HepG2 (cell line): ENCODE measurements around the gene TM4SF18. TPM values are rescaled to one million over a fixed set of nuclear protein-coding genes. Genes with fewer than 3 reads are reported as not detected.

Experiments
- ARID4A ChIP-seq: sonication (generic); formaldehyde crosslinking; IDR thresholded peaks from 2 replicates; pipeline ENCODE4 v1.5.0; 2020; ENCODE audit warnings: mild to moderate bottlenecking, missing genetic modification reagents, borderline replicate concordance
- BCL6 ChIP-seq: IDR thresholded peaks from 2 replicates; pipeline ENCODE4 v1.6.1; 2016; ENCODE audit warnings: missing genetic modification reagents, missing compliant biosample characterization
- DNMT3B ChIP-seq: conservative IDR thresholded peaks from 2 replicates; pipeline ENCODE4 v1.6.1; 2016; ENCODE audit warnings: missing biosample characterization, control low read depth
- DRAP1 ChIP-seq: IDR thresholded peaks from 2 replicates; pipeline ENCODE4 v1.6.1; 2016; ENCODE audit warnings: missing genetic modification reagents, missing compliant biosample characterization
- FOXK1 ChIP-seq: sonication (generic); formaldehyde crosslinking; IDR thresholded peaks from 2 replicates; pipeline ENCODE4 v1.4.0; 2020; ENCODE audit warnings: low read depth, missing genetic modification reagents, borderline replicate concordance
- FOXP4 ChIP-seq: sonication (generic); formaldehyde crosslinking; IDR thresholded peaks from 2 replicates; pipeline ENCODE4 v1.4.0; 2020; ENCODE audit warnings: missing genetic modification reagents
- HNF4G ChIP-seq, 2 experiments: sonication (generic) in 1 of 2; formaldehyde crosslinking in 1 of 2; IDR thresholded peaks; 2 replicates each; pipeline versions ENCODE4 v1.4.0 to v1.6.1; 2011 to 2020; ENCODE audit warnings: borderline replicate concordance in 2 of 2, low read depth in 2 of 2, mild to moderate bottlenecking in 2 of 2, low read length in 1 of 2, missing genetic modification reagents in 1 of 2, moderate library complexity in 1 of 2
- KAT2B ChIP-seq: fragments of 150-350 bp; IDR thresholded peaks from 2 replicates; pipeline ENCODE4 v1.6.1; 2014; ENCODE audit warnings: low read depth, low read length, borderline replicate concordance
- MZF1 ChIP-seq: sonication (generic); formaldehyde crosslinking; IDR thresholded peaks from 2 replicates; pipeline ENCODE4 v1.8.1; 2023; ENCODE audit warnings: mild to moderate bottlenecking, missing genetic modification reagents, borderline replicate concordance
- NFE2 ChIP-seq: sonication (generic); formaldehyde crosslinking; IDR thresholded peaks from 2 replicates; pipeline ENCODE4 v1.4.0; 2020; ENCODE audit warnings: missing genetic modification reagents
- NR2F6 ChIP-seq, 2 experiments: IDR thresholded peaks; 2 replicates each; pipeline ENCODE4 v1.6.1; 2016; ENCODE audit warnings: antibody characterized with exemption in 1 of 2, mild to moderate bottlenecking in 1 of 2
- SPEN ChIP-seq: sonication (generic); formaldehyde crosslinking; IDR thresholded peaks from 2 replicates; pipeline ENCODE4 v1.5.1; 2020; ENCODE audit warnings: low read depth, mild to moderate bottlenecking, missing genetic modification reagents
- THYN1 ChIP-seq: sonication (generic); formaldehyde crosslinking; IDR thresholded peaks from 2 replicates; pipeline ENCODE4 v1.8.1; 2023; ENCODE audit warnings: low read depth, mild to moderate bottlenecking, moderate library complexity, missing genetic modification reagents, borderline replicate concordance
- ZBTB46 ChIP-seq: sonication (generic); formaldehyde crosslinking; IDR thresholded peaks from 2 replicates; pipeline ENCODE4 v1.4.0; 2020; ENCODE audit warnings: mild to moderate bottlenecking, missing genetic modification reagents, borderline replicate concordance
- ZNF354B ChIP-seq: sonication (generic); formaldehyde crosslinking; IDR thresholded peaks from 2 replicates; pipeline ENCODE4 v1.8.0; 2022; ENCODE audit warnings: mild to moderate bottlenecking, missing genetic modification reagents
- ZNF367 ChIP-seq: sonication (generic); formaldehyde crosslinking; IDR thresholded peaks from 2 replicates; pipeline ENCODE4 v1.4.0; 2020; ENCODE audit warnings: missing genetic modification reagents, borderline replicate concordance
- ZNF619 ChIP-seq: sonication (generic); formaldehyde crosslinking; IDR thresholded peaks from 2 replicates; pipeline ENCODE4 v1.4.0; 2020; ENCODE audit warnings: mild to moderate bottlenecking, missing genetic modification reagents
- ZNF703 ChIP-seq: sonication (generic); formaldehyde crosslinking; IDR thresholded peaks from 2 replicates; pipeline ENCODE4 v1.5.1; 2020; ENCODE audit warnings: missing genetic modification reagents, mild to moderate bottlenecking, moderate library complexity, borderline replicate concordance
- ZZZ3 ChIP-seq: sonication (generic); formaldehyde crosslinking; IDR thresholded peaks from 2 replicates; pipeline ENCODE4 v1.4.0; 2020; ENCODE audit warnings: missing genetic modification reagents, mild to moderate bottlenecking, borderline replicate concordance
- polyA plus RNA-seq, 8 experiments: library from polyadenylated mRNA; depleted of rRNA in 3 of 8; stranded (reverse) in 7 of 8; unstranded in 1 of 8; fragments of >200 nt; fragmentation: Illumina TruSeq in 4 of 8; extraction: Trizol in 4 of 8; gene quantifications; 2 replicates each; pipeline versions ENCODE4 v1.2.1 to v1.2.3, GENCODE V29; 2011 to 2016; ENCODE audit warnings: low read depth in 4 of 8, missing spikeins in 1 of 8, mixed read lengths in 1 of 8; ENCODE audit not compliant: insufficient read depth in 1 of 8
- total RNA-seq, 5 experiments: library from RNA; depleted of rRNA; stranded (reverse); fragments of >200 nt; fragmentation: Illumina TruSeq; extraction: Trizol; gene quantifications; 2 replicates each; pipeline ENCODE4 v1.2.3, GENCODE V29; 2016; ENCODE audit warnings: low read depth in 1 of 5

Gene TM4SF18
- total and polyA plus RNA-seq, 2 of the 13 experiments (the other 11 are each of a cell fraction or from before 2014, with no cell fraction given), result 0.15 TPM; not detected in 1

- TF ChIP-seq ARID4A (CRISPR knock-in tag) (no peak; the same call in 1 of the 2 replicates), BCL6 (CRISPR knock-in tag) (peak; percentile 93), HNF4G (IDR thresholded peaks at IDR 0.05; ENCODE audit: borderline replicate concordance, low read depth, low read length) (peak; percentile 31; the same call in 1 of the 2 replicates), HNF4G (CRISPR knock-in tag; IDR thresholded peaks at IDR 0.05; ENCODE audit: borderline replicate concordance, low read depth) (peak; percentile 57; the same call in 1 of the 2 replicates), ZNF619 (CRISPR knock-in tag) (no peak), FOXP4 (CRISPR knock-in tag) (peak; percentile 71; the same call in 1 of the 2 replicates), ZNF703 (CRISPR knock-in tag) (no peak), DNMT3B (CRISPR knock-in tag) (no peak), ZNF367 (CRISPR knock-in tag) (no peak), FOXK1 (CRISPR knock-in tag) (peak; percentile 69), SPEN (CRISPR knock-in tag) (peak; percentile 40; the same call in 1 of the 2 replicates), DRAP1 (CRISPR knock-in tag) (no peak), NR2F6 (IDR thresholded peaks at IDR 0.05) (peak; percentile 70), NR2F6 (CRISPR knock-in tag; IDR thresholded peaks at IDR 0.05) (peak; percentile 59; the same call in 1 of the 2 replicates), ZBTB46 (CRISPR knock-in tag) (no peak), ZZZ3 (CRISPR knock-in tag) (no peak), THYN1 (CRISPR knock-in tag) (no peak), ZNF354B (CRISPR knock-in tag) (no peak), MZF1 (CRISPR knock-in tag) (no peak), NFE2 (no peak), KAT2B (no peak)
Measured at GRCh38 chr3:149381173-149382100, 48.0 kb upstream of the TM4SF18 start (continued).
